Dermis microvascular lymphatic vessel endothelial cell (primary cell): ENCODE data around the gene TLK2. TPM values are rescaled to one million over a fixed set of nuclear protein-coding genes. Genes with fewer than 3 reads are reported as not detected.
"Not testable (repeated sequence)": the region's sequence is repeated elsewhere in the genome, so short reads cannot be mapped to it uniquely, and the experiment has no call there.

Experiments
- DNase-seq, 2 donors: peaks; one replicate each; pipeline versions ENCODE4 v3.0.0 to v3.0.0-alpha.2; 2010; ENCODE audit warnings: low read depth in 2 of 2
- total RNA-seq: library from RNA; depleted of rRNA; stranded (reverse); fragments of >200 nt; gene quantifications from 2 replicates; pipeline ENCODE4 v1.2.1, GENCODE V29; 2014

TLK2 gene
- total RNA-seq, 1 donor from 2014 or later: 35.6 TPM

- DNase-seq: not testable (repeated sequence)
Observed at GRCh38 chr17:62558941-62559340, 80.3 kb downstream of the TLK2 start.

GRCh38 chr17:62560971-62561370 is 82.3 kb downstream of the TLK2 start:
- not testable (repeated sequence) for DNase-seq

- peak; percentile 78 to 86 for DNase-seq
Observed at GRCh38 chr17:62562656-62563055, 84.0 kb downstream of the TLK2 start.

GRCh38 chr17:62565817-62566216 is 87.2 kb downstream of the TLK2 start:
- peak in 1 of 2 donors; percentile 79 for DNase-seq

GRCh38 chr17:62566996-62567578 is 88.5 kb downstream of the TLK2 start:
- no peak for DNase-seq

- peak in 1 of 2 donors; percentile 39 for DNase-seq
Observed at GRCh38 chr17:62572488-62572887, 93.9 kb downstream of the TLK2 start.

- DNase-seq: peak; percentile 66 to 76
Observed at GRCh38 chr17:62572888-62573401, 94.3 kb downstream of the TLK2 start.

GRCh38 chr17:62573480-62574117 is 95.0 kb downstream of the TLK2 start:
- DNase-seq: peak in 1 of 2 donors; percentile 66

GRCh38 chr17:62576382-62576781 is 97.8 kb downstream of the TLK2 start:
- DNase-seq: no peak

- DNase-seq: no peak
Observed at GRCh38 chr17:62578757-62579487, 100.3 kb downstream of the TLK2 start.

GRCh38 chr17:62580947-62581346 is 102.3 kb downstream of the TLK2 start:
- no peak for DNase-seq

GRCh38 chr17:62581764-62582163 is 103.1 kb downstream of the TLK2 start:
- DNase-seq: no peak

GRCh38 chr17:62587554-62587953 is 108.9 kb downstream of the TLK2 start:
- no peak for DNase-seq

- DNase-seq: no peak
Observed at GRCh38 chr17:62588109-62588508, 109.5 kb downstream of the TLK2 start.

- no peak for DNase-seq
Observed at GRCh38 chr17:62591333-62591732, 112.7 kb downstream of the TLK2 start.

- not testable (repeated sequence) for DNase-seq
Observed at GRCh38 chr17:62591822-62592221, 113.2 kb downstream of the TLK2 start.

- peak; percentile 6 to 44 for DNase-seq
Observed at GRCh38 chr17:62592341-62593099, 113.9 kb downstream of the TLK2 start.

- DNase-seq: no peak
Observed at GRCh38 chr17:62595484-62595883, 116.9 kb downstream of the TLK2 start.

GRCh38 chr17:62596662-62597061 is 118.0 kb downstream of the TLK2 start:
- no peak for DNase-seq

GRCh38 chr17:62597150-62597549 is 118.5 kb downstream of the TLK2 start:
- no peak for DNase-seq

GRCh38 chr17:62597920-62598319 is 119.3 kb downstream of the TLK2 start:
- DNase-seq: no peak
